Transverse colon (tissue), 3 donors: ENCODE results near the gene MAFF.

Source experiments
- POLR2A ChIP-seq: fragments of 450-650 bp; IDR thresholded peaks from one replicate; pipeline ENCODE4 v1.6.1; 2016; ENCODE audit warnings: antibody characterized with exemption, mild to moderate bottlenecking, moderate library complexity
- TF ChIP-seq, protein P1 (sequence below), 5 experiments: fragments of 200-600 bp in 3 of 5; fragments of 450-650 bp in 2 of 5; sonication (generic) in 3 of 5; IDR thresholded peaks; 1 replicate in 2 of 5; 2 replicates in 3 of 5; pipeline ENCODE4 v1.5.1; 2016 to 2017; ENCODE audit warnings: antibody characterized with exemption in 5 of 5, inconsistent platforms in 3 of 5, mild to moderate bottlenecking in 2 of 5, moderate library complexity in 1 of 5

GRCh38 chr22:38207898-38208432 is 6.2 kb downstream of the MAFF start:
- TF ChIP-seq, protein P1, sequence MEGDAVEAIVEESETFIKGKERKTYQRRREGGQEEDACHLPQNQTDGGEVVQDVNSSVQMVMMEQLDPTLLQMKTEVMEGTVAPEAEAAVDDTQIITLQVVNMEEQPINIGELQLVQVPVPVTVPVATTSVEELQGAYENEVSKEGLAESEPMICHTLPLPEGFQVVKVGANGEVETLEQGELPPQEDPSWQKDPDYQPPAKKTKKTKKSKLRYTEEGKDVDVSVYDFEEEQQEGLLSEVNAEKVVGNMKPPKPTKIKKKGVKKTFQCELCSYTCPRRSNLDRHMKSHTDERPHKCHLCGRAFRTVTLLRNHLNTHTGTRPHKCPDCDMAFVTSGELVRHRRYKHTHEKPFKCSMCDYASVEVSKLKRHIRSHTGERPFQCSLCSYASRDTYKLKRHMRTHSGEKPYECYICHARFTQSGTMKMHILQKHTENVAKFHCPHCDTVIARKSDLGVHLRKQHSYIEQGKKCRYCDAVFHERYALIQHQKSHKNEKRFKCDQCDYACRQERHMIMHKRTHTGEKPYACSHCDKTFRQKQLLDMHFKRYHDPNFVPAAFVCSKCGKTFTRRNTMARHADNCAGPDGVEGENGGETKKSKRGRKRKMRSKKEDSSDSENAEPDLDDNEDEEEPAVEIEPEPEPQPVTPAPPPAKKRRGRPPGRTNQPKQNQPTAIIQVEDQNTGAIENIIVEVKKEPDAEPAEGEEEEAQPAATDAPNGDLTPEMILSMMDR (IDR thresholded peaks at IDR 0.05), result no peak
- no peak for TF ChIP-seq POLR2A
